HG02571 (cell line): Measurements from ENCODE around the gene EVL.

Experiments used
- ATAC-seq: cut with Tn5 transposase; IDR thresholded peaks from one replicate; pipeline ENCODE4 v1.9.1; 2021; ENCODE audit warnings: mild to moderate bottlenecking, moderate library complexity; ENCODE audit not compliant: unreplicated experiment

The EVL gene

DNA sequence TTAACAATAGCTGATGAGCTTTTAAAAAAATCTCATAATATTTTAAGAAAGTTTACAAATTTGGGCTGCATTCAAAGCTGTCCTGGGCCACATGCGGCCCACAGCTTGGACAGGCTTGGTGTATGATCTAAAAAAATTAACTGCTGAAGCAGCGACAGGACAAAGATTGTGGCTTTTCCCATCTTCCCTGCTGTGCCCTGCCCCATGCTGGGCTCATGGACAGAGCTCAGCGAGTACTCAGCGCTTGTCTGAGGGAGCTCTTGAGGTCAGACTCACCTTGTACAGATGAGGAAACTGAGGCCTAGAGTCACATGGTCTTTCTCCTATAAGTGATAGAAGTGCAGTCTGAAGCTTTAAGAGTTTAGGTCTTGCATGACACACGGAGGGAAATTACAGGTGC is 15.0 kb downstream of the EVL start:
- no peak for ATAC-seq

DNA sequence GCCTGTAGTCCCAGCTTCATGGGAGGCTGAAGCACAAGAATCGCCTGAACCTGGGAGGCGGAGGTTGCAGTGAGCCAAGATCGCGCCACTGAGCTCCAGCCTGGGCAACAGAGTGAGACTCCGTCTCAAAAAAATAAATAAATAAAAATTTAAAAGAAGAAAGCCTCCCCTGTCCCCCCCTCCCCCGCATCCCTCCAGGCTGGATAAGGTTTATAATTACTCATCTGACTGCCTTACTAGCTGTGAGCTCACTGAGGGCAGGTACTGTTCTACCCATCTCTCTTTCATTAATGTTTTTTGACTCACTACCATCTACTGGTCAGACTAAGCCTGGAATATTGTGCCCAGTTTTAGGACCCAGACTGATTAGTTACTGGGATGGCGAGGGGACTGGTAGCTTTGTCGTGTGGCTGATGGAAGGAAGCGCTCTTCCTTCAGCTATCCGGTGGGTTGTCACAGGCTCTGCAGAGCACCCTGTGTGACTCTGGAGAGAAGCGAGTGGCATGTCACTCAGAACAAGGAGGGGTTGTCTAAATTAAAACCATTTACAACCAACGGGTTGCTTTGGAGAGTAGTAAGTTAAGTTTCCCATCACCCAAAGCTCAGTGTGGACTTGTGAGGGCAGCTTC is 16.9 kb downstream of the EVL start:
- ATAC-seq = no peak

DNA sequence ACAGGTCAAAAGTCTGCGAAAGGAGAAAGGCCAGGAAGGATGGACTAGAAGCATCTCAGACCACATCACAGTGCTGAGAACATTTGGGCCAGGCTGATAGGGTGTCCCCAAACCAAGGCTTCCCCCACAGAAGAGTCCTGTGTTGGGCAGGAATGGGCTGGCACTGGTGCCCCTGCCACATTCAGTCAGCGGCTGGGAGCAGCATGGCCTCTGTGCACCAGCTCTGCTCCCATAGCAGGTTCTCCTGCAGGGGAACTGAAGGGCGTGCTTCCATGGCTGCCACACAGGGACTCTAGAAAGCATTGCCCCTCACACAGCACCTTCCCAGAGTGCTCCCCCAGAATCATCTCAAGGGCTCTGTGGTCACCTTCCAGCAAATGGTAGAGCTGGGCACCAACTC is 17.5 kb downstream of the EVL start:
- no peak for ATAC-seq

DNA sequence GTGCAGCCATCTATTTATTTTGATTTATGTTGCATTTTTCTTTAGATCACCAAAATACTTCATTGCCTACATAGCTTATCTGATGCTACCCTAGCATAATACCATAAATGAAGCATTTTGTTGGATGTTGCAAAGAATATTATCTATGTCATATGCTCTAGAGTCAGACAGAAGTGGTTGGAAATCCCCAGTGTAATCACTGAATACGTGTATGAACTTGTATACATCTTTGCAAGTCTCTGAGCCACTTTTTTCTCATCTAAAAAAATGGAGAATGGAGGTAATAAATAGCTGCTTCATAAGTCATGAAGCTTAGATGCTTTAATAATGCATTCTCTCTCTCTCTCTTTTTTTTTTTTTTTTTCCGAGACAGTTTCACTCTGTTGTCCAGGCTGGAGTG is 18.5 kb downstream of the EVL start:
- ATAC-seq = no peak

DNA sequence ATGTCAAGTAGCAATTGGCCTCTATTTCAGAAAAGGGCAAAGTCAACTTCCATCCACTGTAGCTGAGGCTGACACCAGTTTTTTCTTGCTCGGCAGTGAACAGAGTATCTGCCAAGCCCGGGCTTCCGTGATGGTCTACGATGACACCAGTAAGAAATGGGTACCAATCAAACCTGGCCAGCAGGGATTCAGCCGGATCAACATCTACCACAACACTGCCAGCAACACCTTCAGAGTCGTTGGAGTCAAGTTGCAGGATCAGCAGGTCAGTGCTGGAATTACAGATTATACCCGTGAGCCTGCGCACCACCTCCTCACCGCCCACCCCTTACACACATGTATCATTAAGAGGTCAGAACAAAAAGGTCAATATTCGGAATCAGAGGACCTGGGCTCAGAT is 19.4 kb downstream of the EVL start:
- no peak for ATAC-seq

DNA sequence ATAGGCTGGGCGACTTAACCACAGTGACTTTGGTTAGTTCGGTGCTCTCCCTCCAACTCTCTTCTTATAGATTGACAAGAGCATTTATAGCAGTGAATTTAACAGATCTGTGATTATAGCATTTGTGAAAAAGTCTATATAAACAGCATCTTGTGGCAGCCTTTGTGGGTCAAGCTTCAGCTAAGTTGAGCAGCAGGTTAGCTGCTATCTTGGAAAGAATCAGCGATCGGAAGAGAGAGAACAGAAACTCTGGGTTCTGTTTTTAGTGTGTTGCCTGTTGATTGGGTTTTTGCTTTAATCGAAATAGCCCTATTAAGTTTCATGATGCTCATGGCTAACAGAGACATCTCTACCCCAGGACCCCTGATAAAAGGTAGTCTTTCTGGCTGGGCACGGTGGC is 20.2 kb downstream of the EVL start:
- ATAC-seq = no peak

DNA sequence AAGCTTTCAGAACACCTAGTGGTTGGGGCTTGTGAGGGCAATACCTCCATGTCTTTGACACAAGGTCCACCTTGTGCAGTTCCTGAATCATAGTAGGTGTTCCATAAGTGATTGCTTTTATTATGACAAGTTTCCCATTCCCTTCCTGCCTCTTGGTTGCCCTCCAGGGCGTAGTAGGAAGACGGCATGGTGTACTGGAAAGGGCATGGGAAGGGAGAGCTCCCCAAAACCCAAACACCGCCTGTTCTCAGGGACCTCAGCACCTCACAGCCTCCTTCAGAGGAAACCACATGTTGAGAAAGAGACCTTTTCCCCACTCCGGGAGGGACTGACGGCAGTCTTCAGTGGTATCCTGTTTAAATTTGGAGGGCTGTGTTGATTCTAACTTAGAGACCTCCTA is 21.1 kb downstream of the EVL start:
- no peak for ATAC-seq

DNA sequence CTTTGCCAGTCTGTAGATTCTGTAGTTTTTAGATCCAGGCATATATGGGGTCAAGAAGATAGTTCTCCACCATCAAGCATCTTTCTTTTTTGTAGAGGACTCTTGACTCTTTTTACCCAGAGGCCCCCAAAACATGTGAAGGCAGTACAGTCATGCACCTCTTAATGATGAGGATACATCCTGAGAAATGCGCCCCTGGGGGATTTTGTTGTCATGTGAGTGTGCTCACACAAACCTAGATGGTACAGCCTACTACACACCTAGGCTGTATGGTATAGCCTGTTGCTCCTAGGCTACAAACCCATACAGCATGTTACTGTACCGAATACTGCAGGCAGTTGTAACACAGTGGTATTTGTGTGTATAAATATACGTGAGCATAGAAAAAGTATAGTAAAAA is 23.0 kb downstream of the EVL start:
- ATAC-seq = no peak

DNA sequence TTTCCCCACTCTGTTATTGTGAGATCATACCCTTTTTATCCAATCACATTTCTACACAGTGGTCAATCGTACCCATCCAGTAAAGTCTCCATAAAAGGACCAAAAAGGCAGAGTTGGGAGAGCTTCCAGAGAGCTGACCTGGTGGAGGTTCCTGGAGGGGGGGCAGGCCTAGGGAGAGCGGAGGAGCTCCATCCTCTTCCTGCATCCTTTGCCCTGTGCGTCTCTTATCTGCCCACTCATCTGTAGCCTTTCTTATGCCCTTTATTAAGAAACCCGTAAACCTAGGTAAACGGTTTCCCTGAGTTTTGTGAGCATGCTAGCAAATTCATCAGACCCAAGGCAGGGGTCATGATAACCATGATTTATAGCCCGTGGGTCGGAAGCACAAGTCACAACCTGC is 26.2 kb downstream of the EVL start:
- no peak for ATAC-seq

DNA sequence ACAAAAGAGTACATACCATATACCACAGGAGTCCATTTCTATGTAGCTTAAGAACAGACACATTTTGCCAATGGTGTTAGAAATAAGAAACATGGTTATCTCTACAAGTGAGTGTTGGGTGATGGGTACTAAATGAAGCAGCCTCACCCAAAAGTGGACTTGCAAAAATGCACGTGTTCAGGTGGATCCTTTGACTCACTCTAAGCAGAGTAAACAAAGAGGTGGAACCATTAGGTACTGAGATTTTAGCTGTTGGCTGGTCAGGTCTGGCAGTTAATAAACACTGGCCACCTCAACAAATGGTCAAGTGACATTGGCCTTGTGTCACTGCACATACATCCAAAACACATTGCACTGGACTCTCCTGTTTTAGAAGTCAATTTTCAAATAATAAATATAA is 27.6 kb downstream of the EVL start:
- no peak for ATAC-seq

DNA sequence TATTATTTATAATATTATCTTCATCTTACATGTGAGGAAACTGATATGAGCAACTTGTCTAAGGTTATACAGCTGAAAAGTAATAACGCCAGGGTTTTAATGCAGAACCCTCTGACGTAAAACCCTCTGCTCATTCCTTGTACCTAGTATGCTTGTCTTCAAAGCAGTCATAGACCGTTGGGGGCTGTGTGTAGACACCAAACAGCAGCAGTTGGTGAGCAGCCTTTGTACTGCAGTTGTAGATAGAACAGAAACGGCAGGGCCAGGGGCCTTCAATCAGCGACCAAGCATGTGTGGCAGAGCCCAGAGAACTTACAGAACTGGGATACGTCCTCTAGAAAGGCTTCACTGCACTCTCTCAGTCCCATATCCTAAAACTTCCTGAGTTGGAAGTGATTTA is 28.1 kb downstream of the EVL start:
- ATAC-seq = no peak

DNA sequence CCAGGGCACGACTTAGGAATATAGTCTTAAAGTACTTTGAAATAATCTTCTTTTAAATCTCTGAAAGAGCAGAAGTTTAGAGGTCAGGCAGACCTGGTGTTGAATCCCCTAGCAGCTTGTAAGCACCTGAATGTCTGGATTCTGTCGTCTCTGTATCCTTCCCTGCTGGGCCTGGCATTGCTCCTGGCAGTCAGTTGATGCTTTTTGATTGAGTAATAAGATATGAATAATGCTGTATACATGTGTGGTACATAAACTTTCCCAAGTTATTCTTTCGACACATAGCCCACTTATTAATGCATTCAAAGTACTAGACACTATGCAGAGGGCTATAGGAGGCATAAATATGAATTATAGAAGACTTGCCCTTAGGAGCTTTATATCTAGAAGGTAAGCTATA is 31.4 kb downstream of the EVL start:
- no peak for ATAC-seq

DNA sequence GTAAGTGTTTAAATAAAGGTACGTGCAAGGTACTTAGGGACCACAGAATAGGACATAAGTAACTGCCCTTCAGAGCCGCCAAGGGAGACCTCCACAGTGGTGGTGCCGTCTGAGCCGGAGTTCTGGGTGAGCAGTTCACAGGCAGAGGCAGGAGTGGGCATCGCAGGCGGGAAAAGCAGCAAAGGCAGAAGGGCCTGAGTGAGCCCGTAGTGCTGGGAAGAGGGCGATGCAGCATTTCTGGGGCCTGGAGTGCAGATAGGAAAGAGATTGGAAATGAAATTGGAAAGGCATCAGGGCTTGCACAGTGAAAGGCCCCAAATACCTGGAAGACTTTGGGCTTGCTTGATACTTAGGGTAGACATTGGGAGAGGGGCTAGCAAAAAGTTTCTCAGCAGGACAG is 32.9 kb downstream of the EVL start:
- ATAC-seq = no peak

DNA sequence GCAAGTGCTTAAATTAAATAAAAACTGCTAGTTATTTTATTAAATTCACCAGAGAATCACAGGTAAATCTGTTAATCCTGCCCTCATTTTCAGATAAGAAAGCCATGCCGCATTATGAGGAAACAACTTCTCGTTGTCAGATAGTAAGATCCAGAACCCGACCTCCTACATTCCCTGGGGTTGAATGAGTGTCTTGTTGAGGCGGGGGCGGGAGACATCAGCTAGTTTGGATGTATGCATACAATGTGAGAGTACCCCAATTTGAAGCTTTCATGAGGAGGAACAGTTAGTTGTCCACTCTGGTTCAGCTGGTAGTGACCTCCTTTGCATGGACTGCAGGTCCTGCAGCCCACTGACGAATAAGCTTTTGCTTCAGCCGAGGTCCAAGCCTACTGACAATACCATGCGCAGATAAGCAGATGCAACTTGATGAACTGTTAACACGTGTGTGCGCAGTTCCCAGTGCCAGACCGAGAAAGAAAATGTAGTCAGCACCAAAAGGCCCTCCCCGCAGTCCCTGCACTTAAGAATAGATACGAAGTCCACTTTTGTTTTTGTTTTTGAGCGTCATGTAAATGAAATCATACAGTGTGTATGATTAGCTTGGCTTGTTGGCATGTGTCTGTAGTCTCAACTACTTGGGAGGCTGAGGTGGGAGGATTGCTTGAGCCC is 34.9 kb downstream of the EVL start:
- ATAC-seq = no peak

DNA sequence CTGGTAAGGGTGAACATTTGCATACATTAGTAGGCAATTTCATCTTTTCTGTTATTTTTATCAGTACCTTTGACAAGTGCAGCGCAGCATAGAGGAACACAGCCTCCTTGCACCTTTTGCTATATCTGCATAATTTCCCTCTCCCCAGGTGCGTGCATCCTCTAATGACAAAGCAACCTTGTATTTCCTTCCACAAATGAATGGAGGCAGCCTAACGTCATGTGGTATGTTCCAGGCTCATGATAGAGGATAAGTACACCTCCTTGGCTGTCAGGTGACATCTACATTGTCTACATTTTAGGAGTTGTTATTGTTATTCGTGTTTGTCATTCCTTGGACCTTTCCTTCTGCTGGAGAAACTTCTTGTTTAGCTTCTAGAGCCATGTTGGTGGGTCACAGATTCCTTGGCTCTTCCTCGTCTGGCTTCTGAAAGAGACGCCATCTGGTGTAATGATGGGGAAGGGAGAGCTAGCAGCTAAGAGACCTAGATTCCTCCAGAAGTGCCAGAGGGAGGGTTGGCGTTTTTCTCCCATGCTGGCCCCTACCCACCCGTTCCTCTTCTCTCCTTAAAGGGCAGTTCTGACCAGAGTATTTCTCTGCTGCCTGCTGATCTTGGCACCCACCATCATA is 37.0 kb downstream of the EVL start:
- ATAC-seq = no peak

DNA sequence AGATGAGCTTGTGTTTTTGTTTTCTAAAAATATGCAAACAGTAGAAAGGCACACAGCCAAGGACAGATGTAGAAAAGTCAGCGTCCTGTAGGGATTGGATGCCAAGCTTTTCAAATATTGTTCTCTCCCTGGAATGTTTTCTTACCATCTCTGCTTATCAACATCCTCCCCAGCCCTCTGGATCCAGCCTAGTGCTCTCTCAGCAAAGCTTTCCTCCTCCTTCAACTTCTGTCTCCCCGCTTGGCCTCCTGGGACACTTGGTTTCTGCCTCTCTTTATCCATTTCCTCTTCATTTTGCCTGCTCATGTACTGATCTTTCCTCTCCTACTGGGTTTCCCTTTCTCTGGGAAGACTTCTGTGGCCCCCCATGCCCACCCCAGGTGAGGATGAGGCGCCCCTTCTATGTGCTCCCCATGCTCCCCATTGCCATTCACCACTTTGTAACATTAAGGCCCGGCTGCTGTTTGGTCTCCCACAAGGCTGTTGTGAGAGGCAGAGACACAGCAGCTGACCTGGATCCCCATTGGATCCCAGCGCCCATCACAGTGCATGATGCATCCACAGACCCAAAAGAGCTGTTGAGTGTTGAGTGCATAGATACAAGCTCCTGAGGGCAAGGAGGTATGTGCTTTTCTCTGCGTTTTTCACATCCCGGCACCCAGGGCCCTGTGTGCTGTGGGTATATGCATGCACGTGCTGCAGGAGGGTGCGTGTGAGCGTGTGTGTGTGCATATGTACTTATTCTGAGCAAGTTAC is 38.2 kb downstream of the EVL start:
- no peak for ATAC-seq

DNA sequence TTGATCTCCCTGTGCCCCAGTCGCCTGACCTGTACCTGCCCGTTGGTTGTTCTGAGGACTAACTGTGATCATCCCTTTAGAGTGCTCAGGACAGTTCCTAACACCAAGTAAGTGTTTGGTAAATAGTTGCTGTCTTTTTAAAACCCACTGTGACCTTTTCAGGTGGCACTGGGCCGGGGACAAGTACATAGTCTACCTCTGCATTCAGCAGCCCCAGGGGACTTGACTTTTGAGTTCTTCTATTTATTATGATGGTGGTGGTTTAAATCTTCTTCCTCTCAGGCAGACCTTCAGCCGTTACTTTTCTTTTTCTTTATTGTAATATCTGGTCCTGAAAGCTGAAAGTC is 38.8 kb downstream of the EVL start:
- ATAC-seq = no peak

DNA sequence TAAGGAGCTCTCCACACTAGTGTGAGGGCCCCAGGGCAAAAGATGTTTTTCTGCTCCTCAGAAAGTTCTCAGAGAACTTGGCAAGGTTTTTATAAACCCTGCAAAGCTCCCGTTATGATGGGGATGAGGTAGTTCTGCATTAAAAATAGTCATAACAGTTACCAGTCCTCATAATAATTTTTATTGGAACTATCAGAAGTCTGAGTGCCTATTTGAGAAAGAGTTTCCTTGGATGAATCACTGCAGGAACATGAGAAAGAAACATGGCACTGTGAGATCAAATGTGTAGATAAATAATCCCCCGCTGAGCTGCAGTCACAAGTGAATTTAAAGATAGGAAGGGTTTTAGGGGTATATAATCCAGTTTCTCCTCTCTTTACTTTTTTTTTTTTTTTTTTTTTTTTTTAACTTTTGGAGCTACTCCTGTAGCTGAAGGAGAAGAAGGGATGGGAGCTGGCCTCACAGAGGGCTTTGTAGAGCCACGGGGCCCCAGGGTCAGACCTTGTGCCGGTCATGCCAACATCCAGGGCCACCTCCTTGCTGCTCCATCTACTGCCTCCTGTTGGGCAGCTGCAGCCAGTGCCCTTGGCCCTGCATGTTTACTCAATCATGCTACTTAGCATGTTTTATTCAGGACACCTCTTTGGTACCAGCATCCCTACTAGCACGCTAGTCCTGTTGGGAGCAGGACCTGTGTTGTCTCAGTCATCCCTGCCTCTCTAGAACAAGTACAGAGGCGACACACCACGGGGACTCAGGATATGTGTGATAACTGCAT is 39.5 kb downstream of the EVL start:
- ATAC-seq = no peak

DNA sequence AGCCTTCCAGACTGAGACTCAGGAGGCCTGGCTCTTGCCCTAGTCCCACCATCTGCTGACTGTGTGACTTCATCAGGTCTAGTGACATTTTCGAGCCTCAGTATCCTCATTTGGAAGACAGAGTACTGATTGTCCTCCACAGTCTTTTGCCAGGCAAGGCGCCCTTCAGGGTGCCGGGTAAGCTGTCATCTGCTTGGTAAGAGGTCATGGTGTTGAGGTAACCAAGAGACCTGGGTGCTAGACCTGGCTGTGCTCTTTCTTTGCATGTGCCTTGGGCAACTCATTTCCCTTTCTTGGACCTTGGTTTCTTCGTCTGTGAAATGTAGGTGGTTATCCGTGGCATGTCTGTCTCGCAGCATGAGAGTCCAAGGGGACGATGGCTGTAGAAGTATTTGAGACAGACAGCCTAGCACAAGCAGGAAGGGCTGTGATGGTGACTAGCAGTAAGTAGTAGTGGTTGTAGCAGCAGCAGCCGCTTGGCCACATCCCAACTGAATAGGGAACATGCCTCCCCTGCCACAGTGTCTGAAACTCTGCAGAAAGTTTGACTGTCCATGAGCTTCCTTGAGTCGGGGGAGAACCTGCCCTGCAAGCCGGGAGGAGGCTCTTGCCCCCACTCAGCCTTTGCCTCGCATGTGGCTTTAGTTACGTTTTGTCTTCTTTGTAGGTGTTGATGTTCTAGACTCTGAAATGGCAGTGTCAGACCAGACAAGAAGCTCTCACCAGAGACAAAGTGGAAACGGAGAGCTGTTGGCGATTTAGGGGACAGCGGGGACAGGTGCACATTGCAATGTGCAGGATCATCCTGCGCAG is 40.3 kb downstream of the EVL start:
- ATAC-seq = no peak
